NT2/D1 (cell line): ENCODE results near the gene SORBS1.

Experiments used
- YY1 ChIP-seq: IDR thresholded peaks from 2 replicates; pipeline ENCODE4 v1.6.1; 2011; ENCODE audit not compliant: insufficient read length, insufficient read depth
- ZNF274 ChIP-seq: IDR thresholded peaks from 2 replicates; pipeline ENCODE4 v1.6.1; 2011; ENCODE audit warnings: mild to moderate bottlenecking, low read depth, low read length

- TF ChIP-seq YY1 (no peak), ZNF274 (no peak)
These were observed 272.9 kb downstream of the SORBS1 start for GRCh38 chr10:95288303-95288702.
